GM12872 (cell line): ENCODE data around the gene ADCY7.

Experiments
- CTCF ChIP-seq: IDR thresholded peaks from 3 replicates; pipeline ENCODE4 v1.5.1; 2011; ENCODE audit warnings: low read depth, mild to moderate bottlenecking, low read length, moderate library complexity; ENCODE audit not compliant: insufficient read depth

Gene ADCY7

GRCh38 chr16:50234771-50235556 is 31.4 kb upstream of the ADCY7 start:
- no peak for TF ChIP-seq CTCF

- no peak for TF ChIP-seq CTCF
Measured at GRCh38 chr16:50235581-50235980, 30.8 kb upstream of the ADCY7 start.

- no peak for TF ChIP-seq CTCF
Measured at GRCh38 chr16:50238314-50238713, 28.0 kb upstream of the ADCY7 start.

GRCh38 chr16:50238868-50239301 is 27.5 kb upstream of the ADCY7 start:
- no peak for TF ChIP-seq CTCF

GRCh38 chr16:50244140-50244503 is 22.2 kb upstream of the ADCY7 start:
- TF ChIP-seq CTCF = no peak

GRCh38 chr16:50244504-50245416 is 21.6 kb upstream of the ADCY7 start:
- TF ChIP-seq CTCF = no peak

- TF ChIP-seq CTCF = peak; percentile 30; the same call in 1 of the 3 replicates
Measured at GRCh38 chr16:50245417-50246298, 20.7 kb upstream of the ADCY7 start.
